HepG2 (cell line): ENCODE data around the gene TACC2. TPM values are rescaled to one million over a fixed set of nuclear protein-coding genes. Genes with fewer than 3 reads are reported as not detected.
A peak's percentile ranks its signal among the peaks of the same experiment; 100 is the strongest.

ENCODE experiments used
- ADNP ChIP-seq: sonication (generic); formaldehyde crosslinking; IDR thresholded peaks from 2 replicates; pipeline ENCODE4 v1.4.0; 2020; ENCODE audit warnings: missing genetic modification reagents
- DMAP1 ChIP-seq: IDR thresholded peaks from 2 replicates; pipeline ENCODE4 v1.6.1; 2016
- IKZF1 ChIP-seq: fragments of 450-650 bp; IDR thresholded peaks from 2 replicates; pipeline ENCODE4 v1.7.1; 2016
- MED1 ChIP-seq: sonication (generic); formaldehyde crosslinking; IDR thresholded peaks from 2 replicates; pipeline ENCODE4 v1.4.0; 2020; ENCODE audit warnings: missing genetic modification reagents
- NFYB ChIP-seq: sonication (generic); formaldehyde crosslinking; IDR thresholded peaks from 2 replicates; pipeline ENCODE4 v1.4.0; 2020; ENCODE audit warnings: missing genetic modification reagents
- NONO ChIP-seq, 2 experiments: fragments of 450-650 bp in 1 of 2; sonication (generic) in 1 of 2; formaldehyde crosslinking in 1 of 2; IDR thresholded peaks in 1 of 2; conservative IDR thresholded peaks in 1 of 2; 2 replicates each; pipeline versions ENCODE4 v1.6.1 to v1.8.0; 2017 to 2022; ENCODE audit warnings: mild to moderate bottlenecking in 1 of 2, missing genetic modification reagents in 1 of 2, moderate library complexity in 1 of 2
- NR2F6 ChIP-seq, 2 experiments: IDR thresholded peaks; 2 replicates each; pipeline ENCODE4 v1.6.1; 2016; ENCODE audit warnings: antibody characterized with exemption in 1 of 2, mild to moderate bottlenecking in 1 of 2
- ONECUT2 ChIP-seq: sonication (generic); formaldehyde crosslinking; IDR thresholded peaks from 2 replicates; pipeline ENCODE4 v1.4.0; 2020; ENCODE audit warnings: missing genetic modification reagents
- PPARG ChIP-seq: conservative IDR thresholded peaks from 2 replicates; pipeline ENCODE4 v1.6.1; 2016; ENCODE audit warnings: missing biosample characterization, missing genetic modification reagents
- SOX13 ChIP-seq, 3 experiments: fragments of 450-650 bp in 1 of 3; sonication (generic) in 1 of 3; formaldehyde crosslinking in 1 of 3; IDR thresholded peaks in 2 of 3; conservative IDR thresholded peaks in 1 of 3; 2 replicates each; pipeline versions ENCODE4 v1.5.0 to v1.6.1; 2016 to 2020; ENCODE audit warnings: antibody characterized with exemption in 1 of 3, mild to moderate bottlenecking in 1 of 3, missing compliant biosample characterization in 1 of 3, missing genetic modification reagents in 1 of 3, moderate library complexity in 1 of 3
- SOX5 ChIP-seq: IDR thresholded peaks from 2 replicates; pipeline ENCODE4 v1.6.1; 2016; ENCODE audit warnings: borderline replicate concordance
- SOX6 ChIP-seq, 2 experiments: fragments of 450-650 bp in 1 of 2; sonication (generic) in 1 of 2; formaldehyde crosslinking in 1 of 2; IDR thresholded peaks; 2 replicates each; pipeline versions ENCODE4 v1.4.0 to v1.6.1; 2017 to 2020; ENCODE audit warnings: antibody characterized with exemption in 1 of 2, mild to moderate bottlenecking in 1 of 2, missing genetic modification reagents in 1 of 2
- TCF7 ChIP-seq: sonication (generic); IDR thresholded peaks from 2 replicates; pipeline ENCODE4 v1.6.1; 2016; ENCODE audit warnings: antibody characterized with exemption, low read depth
- ZNF468 ChIP-seq: sonication (generic); formaldehyde crosslinking; IDR thresholded peaks from 2 replicates; pipeline ENCODE4 v1.8.0; 2022; ENCODE audit warnings: mild to moderate bottlenecking, moderate library complexity, missing genetic modification reagents
- ZNF501 ChIP-seq: sonication (generic); formaldehyde crosslinking; IDR thresholded peaks from 2 replicates; pipeline ENCODE4 v1.5.1; 2020; ENCODE audit warnings: mild to moderate bottlenecking, moderate library complexity, missing genetic modification reagents
- ZNF558 ChIP-seq: sonication (generic); formaldehyde crosslinking; IDR thresholded peaks from 2 replicates; pipeline ENCODE4 v1.9.0; 2022; ENCODE audit warnings: mild to moderate bottlenecking, missing genetic modification reagents, borderline replicate concordance
- polyA plus RNA-seq, 8 experiments: library from polyadenylated mRNA; depleted of rRNA in 3 of 8; stranded (reverse) in 7 of 8; unstranded in 1 of 8; fragments of >200 nt; fragmentation: Illumina TruSeq in 4 of 8; extraction: Trizol in 4 of 8; gene quantifications; 2 replicates each; pipeline versions ENCODE4 v1.2.1 to v1.2.3, GENCODE V29; 2011 to 2016; ENCODE audit warnings: low read depth in 4 of 8, missing spikeins in 1 of 8, mixed read lengths in 1 of 8; ENCODE audit not compliant: insufficient read depth in 1 of 8
- total RNA-seq, 5 experiments: library from RNA; depleted of rRNA; stranded (reverse); fragments of >200 nt; fragmentation: Illumina TruSeq; extraction: Trizol; gene quantifications; 2 replicates each; pipeline ENCODE4 v1.2.3, GENCODE V29; 2016; ENCODE audit warnings: low read depth in 1 of 5
- TF ChIP-seq, protein P1 (sequence below): sonication (generic); formaldehyde crosslinking; IDR thresholded peaks from 2 replicates; pipeline ENCODE4 v1.5.0; 2020; ENCODE audit warnings: mild to moderate bottlenecking, missing genetic modification reagents
- TF ChIP-seq, protein P2 (sequence below): sonication (generic); formaldehyde crosslinking; IDR thresholded peaks from 2 replicates; pipeline ENCODE4 v1.5.1; 2020; ENCODE audit warnings: mild to moderate bottlenecking, missing genetic modification reagents, borderline replicate concordance
- TF ChIP-seq, protein P3 (sequence below): sonication (generic); formaldehyde crosslinking; IDR thresholded peaks from 2 replicates; pipeline ENCODE4 v1.8.0; 2022; ENCODE audit warnings: mild to moderate bottlenecking, missing genetic modification reagents

Gene TACC2
- total and polyA plus RNA-seq, 2 of the 13 experiments (the other 11 are each of a cell fraction or from before 2014, with no cell fraction given): 11.8 to 16.0 TPM

DNA sequence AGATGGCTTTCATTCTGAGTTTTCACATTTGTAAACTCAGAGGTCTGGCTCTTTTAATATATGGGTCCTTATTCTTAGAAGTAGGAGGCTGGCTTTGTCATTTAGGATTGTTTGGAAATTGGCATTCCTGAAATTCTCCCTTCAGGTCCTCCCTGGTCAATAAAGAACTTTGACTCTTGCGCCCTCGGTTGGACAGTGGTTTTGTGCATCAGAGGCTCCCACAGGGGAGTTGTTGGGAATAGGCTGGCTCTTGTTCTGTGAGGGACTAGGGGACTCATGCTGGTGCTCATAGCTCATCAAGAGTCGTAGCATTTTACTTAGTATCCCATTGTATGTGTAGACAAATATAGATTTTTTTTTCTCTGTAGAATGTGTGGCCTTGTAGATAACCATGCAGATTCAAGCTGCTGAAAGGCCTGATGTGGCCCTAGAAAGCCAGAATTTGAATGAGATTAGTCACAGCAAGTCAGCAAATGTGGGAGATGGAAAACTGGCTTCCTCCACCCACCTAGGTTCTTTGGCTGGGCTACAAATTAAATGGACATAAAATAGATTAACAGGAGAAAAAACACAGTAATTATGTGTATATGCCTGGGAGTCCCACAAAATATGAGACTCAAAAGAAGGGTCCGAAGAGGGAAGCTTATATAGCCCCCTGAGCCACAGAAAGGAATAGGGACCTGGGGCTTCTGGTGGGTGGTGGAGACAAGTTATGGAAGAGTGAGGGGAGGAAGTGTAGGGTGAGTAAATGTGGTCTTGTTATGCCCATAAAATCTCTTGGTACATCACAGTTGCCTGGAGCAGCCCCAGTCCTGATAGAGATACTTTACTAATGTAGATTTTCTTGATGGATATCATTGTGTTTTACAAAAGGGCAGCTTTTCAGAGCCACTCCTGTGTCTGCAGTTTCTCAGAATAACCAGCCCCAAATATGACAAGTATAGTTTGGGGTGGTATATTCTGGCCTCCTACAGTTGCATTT lies 187.6 kb downstream of the TACC2 start (continued):
- TF ChIP-seq, protein P1, sequence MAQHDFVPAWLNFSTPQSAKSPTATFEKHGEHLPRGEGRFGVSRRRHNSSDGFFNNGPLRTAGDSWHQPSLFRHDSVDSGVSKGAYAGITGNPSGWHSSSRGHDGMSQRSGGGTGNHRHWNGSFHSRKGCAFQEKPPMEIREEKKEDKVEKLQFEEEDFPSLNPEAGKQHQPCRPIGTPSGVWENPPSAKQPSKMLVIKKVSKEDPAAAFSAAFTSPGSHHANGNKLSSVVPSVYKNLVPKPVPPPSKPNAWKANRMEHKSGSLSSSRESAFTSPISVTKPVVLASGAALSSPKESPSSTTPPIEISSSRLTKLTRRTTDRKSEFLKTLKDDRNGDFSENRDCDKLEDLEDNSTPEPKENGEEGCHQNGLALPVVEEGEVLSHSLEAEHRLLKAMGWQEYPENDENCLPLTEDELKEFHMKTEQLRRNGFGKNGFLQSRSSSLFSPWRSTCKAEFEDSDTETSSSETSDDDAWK (CRISPR knock-in tag): no peak
- 0 out of 2 replicates have a peak, but pooled peaks have one; percentile 24 for TF ChIP-seq PPARG (CRISPR knock-in tag)
- TF ChIP-seq SOX5: peak; percentile 76
- no peak for TF ChIP-seq DMAP1
- TF ChIP-seq SOX6 (IDR thresholded peaks at IDR 0.05): no peak
- peak; percentile 84 for TF ChIP-seq SOX6 (CRISPR knock-in tag; IDR thresholded peaks at IDR 0.05)
- TF ChIP-seq NR2F6 (IDR thresholded peaks at IDR 0.05): peak; percentile 44; the same call in 1 of the 2 replicates
- TF ChIP-seq NR2F6 (CRISPR knock-in tag; IDR thresholded peaks at IDR 0.05): 0 out of 2 replicates have a peak, but pooled peaks have one; percentile 62
- TF ChIP-seq, protein P2, sequence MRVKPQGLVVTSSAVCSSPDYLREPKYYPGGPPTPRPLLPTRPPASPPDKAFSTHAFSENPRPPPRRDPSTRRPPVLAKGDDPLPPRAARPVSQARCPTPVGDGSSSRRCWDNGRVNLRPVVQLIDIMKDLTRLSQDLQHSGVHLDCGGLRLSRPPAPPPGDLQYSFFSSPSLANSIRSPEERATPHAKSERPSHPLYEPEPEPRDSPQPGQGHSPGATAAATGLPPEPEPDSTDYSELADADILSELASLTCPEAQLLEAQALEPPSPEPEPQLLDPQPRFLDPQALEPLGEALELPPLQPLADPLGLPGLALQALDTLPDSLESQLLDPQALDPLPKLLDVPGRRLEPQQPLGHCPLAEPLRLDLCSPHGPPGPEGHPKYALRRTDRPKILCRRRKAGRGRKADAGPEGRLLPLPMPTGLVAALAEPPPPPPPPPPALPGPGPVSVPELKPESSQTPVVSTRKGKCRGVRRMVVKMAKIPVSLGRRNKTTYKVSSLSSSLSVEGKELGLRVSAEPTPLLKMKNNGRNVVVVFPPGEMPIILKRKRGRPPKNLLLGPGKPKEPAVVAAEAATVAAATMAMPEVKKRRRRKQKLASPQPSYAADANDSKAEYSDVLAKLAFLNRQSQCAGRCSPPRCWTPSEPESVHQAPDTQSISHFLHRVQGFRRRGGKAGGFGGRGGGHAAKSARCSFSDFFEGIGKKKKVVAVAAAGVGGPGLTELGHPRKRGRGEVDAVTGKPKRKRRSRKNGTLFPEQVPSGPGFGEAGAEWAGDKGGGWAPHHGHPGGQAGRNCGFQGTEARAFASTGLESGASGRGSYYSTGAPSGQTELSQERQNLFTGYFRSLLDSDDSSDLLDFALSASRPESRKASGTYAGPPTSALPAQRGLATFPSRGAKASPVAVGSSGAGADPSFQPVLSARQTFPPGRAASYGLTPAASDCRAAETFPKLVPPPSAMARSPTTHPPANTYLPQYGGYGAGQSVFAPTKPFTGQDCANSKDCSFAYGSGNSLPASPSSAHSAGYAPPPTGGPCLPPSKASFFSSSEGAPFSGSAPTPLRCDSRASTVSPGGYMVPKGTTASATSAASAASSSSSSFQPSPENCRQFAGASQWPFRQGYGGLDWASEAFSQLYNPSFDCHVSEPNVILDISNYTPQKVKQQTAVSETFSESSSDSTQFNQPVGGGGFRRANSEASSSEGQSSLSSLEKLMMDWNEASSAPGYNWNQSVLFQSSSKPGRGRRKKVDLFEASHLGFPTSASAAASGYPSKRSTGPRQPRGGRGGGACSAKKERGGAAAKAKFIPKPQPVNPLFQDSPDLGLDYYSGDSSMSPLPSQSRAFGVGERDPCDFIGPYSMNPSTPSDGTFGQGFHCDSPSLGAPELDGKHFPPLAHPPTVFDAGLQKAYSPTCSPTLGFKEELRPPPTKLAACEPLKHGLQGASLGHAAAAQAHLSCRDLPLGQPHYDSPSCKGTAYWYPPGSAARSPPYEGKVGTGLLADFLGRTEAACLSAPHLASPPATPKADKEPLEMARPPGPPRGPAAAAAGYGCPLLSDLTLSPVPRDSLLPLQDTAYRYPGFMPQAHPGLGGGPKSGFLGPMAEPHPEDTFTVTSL (CRISPR knock-in tag): peak; percentile 74; the same call in 1 of the 2 replicates
- TF ChIP-seq, protein P3, sequence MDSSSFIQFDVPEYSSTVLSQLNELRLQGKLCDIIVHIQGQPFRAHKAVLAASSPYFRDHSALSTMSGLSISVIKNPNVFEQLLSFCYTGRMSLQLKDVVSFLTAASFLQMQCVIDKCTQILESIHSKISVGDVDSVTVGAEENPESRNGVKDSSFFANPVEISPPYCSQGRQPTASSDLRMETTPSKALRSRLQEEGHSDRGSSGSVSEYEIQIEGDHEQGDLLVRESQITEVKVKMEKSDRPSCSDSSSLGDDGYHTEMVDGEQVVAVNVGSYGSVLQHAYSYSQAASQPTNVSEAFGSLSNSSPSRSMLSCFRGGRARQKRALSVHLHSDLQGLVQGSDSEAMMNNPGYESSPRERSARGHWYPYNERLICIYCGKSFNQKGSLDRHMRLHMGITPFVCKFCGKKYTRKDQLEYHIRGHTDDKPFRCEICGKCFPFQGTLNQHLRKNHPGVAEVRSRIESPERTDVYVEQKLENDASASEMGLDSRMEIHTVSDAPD (CRISPR knock-in tag): no peak
- TF ChIP-seq ADNP (CRISPR knock-in tag): no peak
- no peak for TF ChIP-seq NFYB (CRISPR knock-in tag)
- TF ChIP-seq ONECUT2: peak; percentile 90
- 0 out of 2 replicates have a peak, but pooled peaks have one; percentile 26 for TF ChIP-seq MED1 (CRISPR knock-in tag)
- no peak for TF ChIP-seq IKZF1
- TF ChIP-seq ZNF468 (CRISPR knock-in tag): no peak
- no peak for TF ChIP-seq ZNF501 (CRISPR knock-in tag)
- no peak; the same call in none of the 2 replicates for TF ChIP-seq SOX13 (IDR thresholded peaks at IDR 0.05)
- peak in 1 of 2 experiments; percentile 82; a peak in 2 of 4 replicates for TF ChIP-seq SOX13 (CRISPR knock-in tag; conservative IDR thresholded peaks at IDR 0.05 in 1 of 2, IDR thresholded peaks at IDR 0.05 in 1 of 2)
- TF ChIP-seq ZNF558 (CRISPR knock-in tag): no peak
- TF ChIP-seq TCF7: 0 out of 2 replicates have a peak, but pooled peaks have one; percentile 43
- no peak for TF ChIP-seq NONO (IDR thresholded peaks at IDR 0.05)
- peak; percentile 61 for TF ChIP-seq NONO (CRISPR knock-in tag; conservative IDR thresholded peaks at IDR 0.05)
